Mesenchymal stem cell (in vitro differentiated cells and primary cell): ENCODE results near the gene EXOC3.

ENCODE experiments used
- DNase-seq: peaks from one replicate; pipeline ENCODE4 v3.0.0-alpha.2; 2013
- H2AFZ ChIP-seq: one replicate; pipeline ENCODE4 v1.6.1; 2013; ENCODE audit warnings: low read depth, mild to moderate bottlenecking, control low read depth, inconsistent platforms, low read length, moderate library complexity
- H2AK5ac ChIP-seq: 2 replicates; pipeline ENCODE4 v1.6.1; 2013; ENCODE audit warnings: low read length, moderate library complexity, mild to moderate bottlenecking, inconsistent platforms; ENCODE audit not compliant: severe bottlenecking
- H2BK120ac ChIP-seq: one replicate; pipeline ENCODE4 v1.6.1; 2013; ENCODE audit warnings: low read depth, mild to moderate bottlenecking, inconsistent platforms, low read length, moderate library complexity
- H2BK12ac ChIP-seq, 2 experiments: one replicate each; pipeline ENCODE4 v1.6.1; 2013; ENCODE audit warnings: inconsistent platforms in 2 of 2, low read length in 2 of 2, mild to moderate bottlenecking in 2 of 2, moderate library complexity in 2 of 2, control low read depth in 1 of 2
- H2BK15ac ChIP-seq: one replicate; pipeline ENCODE4 v1.6.1; 2013; ENCODE audit warnings: mild to moderate bottlenecking, low read depth, inconsistent platforms; ENCODE audit not compliant: poor library complexity, severe bottlenecking
- H2BK5ac ChIP-seq: 2 replicates; pipeline ENCODE4 v1.6.1; 2013; ENCODE audit warnings: low read depth, mild to moderate bottlenecking, low read length, control low read depth, inconsistent platforms; ENCODE audit not compliant: poor library complexity, severe bottlenecking
- H3K14ac ChIP-seq, 2 experiments: one replicate each; pipeline ENCODE4 v1.6.1; 2013; ENCODE audit warnings: inconsistent platforms in 2 of 2, low read length in 2 of 2, control low read depth in 1 of 2, mild to moderate bottlenecking in 1 of 2, moderate library complexity in 1 of 2
- H3K18ac ChIP-seq, 2 experiments: one replicate each; pipeline ENCODE4 v1.6.1; 2013; ENCODE audit warnings: inconsistent platforms in 2 of 2, low read length in 2 of 2, control low read depth in 1 of 2, low read depth in 1 of 2, mild to moderate bottlenecking in 1 of 2
- H3K23ac ChIP-seq, 2 experiments: one replicate each; pipeline ENCODE4 v1.6.1; 2013; ENCODE audit warnings: inconsistent platforms in 2 of 2, low read length in 2 of 2, mild to moderate bottlenecking in 2 of 2, moderate library complexity in 2 of 2, control low read depth in 1 of 2
- H3K27ac ChIP-seq: 2 replicates; pipeline ENCODE4 v1.5.1; 2013; ENCODE audit warnings: mild to moderate bottlenecking, moderate library complexity, low read length, control low read depth, inconsistent platforms; ENCODE audit not compliant: poor library complexity, severe bottlenecking
- H3K27me3 ChIP-seq, 2 experiments: 2 replicates each; pipeline versions ENCODE4 v1.6.1 to v1.7.0; 2013; ENCODE audit warnings: low read length in 2 of 2, mild to moderate bottlenecking in 2 of 2, moderate library complexity in 2 of 2, control low read depth in 1 of 2, inconsistent platforms in 1 of 2; ENCODE audit not compliant: control insufficient read depth in 1 of 2, insufficient read depth in 1 of 2
- H3K36me3 ChIP-seq, 2 experiments: 2 replicates each; pipeline versions ENCODE4 v1.6.1 to v1.7.0; 2013; ENCODE audit warnings: low read length in 2 of 2, control low read depth in 1 of 2, inconsistent platforms in 1 of 2, low read depth in 1 of 2, mild to moderate bottlenecking in 1 of 2; ENCODE audit not compliant: insufficient read depth in 2 of 2, control insufficient read depth in 1 of 2
- H3K4ac ChIP-seq, 2 experiments: one replicate each; pipeline ENCODE4 v1.6.1; 2013; ENCODE audit warnings: inconsistent platforms in 2 of 2, low read length in 2 of 2, mild to moderate bottlenecking in 2 of 2, moderate library complexity in 2 of 2, control low read depth in 1 of 2, low read depth in 1 of 2
- H3K4me1 ChIP-seq: 2 replicates; pipeline ENCODE4 v1.6.1; 2013; ENCODE audit warnings: low read depth, low read length, control low read depth; ENCODE audit not compliant: control insufficient read depth, insufficient read depth
- H3K4me2 ChIP-seq: 2 replicates; pipeline ENCODE4 v1.6.1; 2013; ENCODE audit warnings: low read length, mild to moderate bottlenecking, inconsistent platforms; ENCODE audit not compliant: poor library complexity, severe bottlenecking
- H3K4me3 ChIP-seq, 2 experiments: 2 replicates each; pipeline versions ENCODE4 v1.5.1 to v1.7.0; 2013; ENCODE audit warnings: low read length in 2 of 2, mild to moderate bottlenecking in 2 of 2, control low read depth in 1 of 2, low read depth in 1 of 2; ENCODE audit not compliant: insufficient read depth in 1 of 2
- H3K79me1 ChIP-seq: replicated peaks from 2 replicates; pipeline ENCODE4 v1.6.1; 2013; ENCODE audit warnings: mild to moderate bottlenecking, control low read depth, low read length, inconsistent platforms; ENCODE audit not compliant: poor library complexity, severe bottlenecking
- H3K9ac ChIP-seq: 2 replicates; pipeline ENCODE4 v1.7.0; 2013; ENCODE audit warnings: mild to moderate bottlenecking, low read length, moderate library complexity
- H3K9me3 ChIP-seq: 2 replicates; pipeline ENCODE4 v1.7.0; 2013; ENCODE audit warnings: mild to moderate bottlenecking, low read length; ENCODE audit not compliant: control insufficient read depth
- H4K8ac ChIP-seq: one replicate; pipeline ENCODE4 v1.6.1; 2013; ENCODE audit warnings: inconsistent platforms, mild to moderate bottlenecking, low read length, moderate library complexity
- H4K91ac ChIP-seq: one replicate; pipeline ENCODE4 v1.6.1; 2013; ENCODE audit warnings: mild to moderate bottlenecking, low read length, inconsistent platforms
- WGBS: methylation state at CpG from one replicate; pipeline ENCODE4 v1.1.7; 2013; ENCODE audit warnings: mixed read lengths; 5-methylcytosine and 5-hydroxymethylcytosine counted together

EXOC3 gene

GRCh38 chr5:454936-455335, 12.0 kb downstream of the EXOC3 start:
- H2BK5ac ChIP-seq = no peak overlapping the region
- H3K9me3 ChIP-seq = peaks cover 26% of the 10 kb centered on the region
- DNase-seq = no peak
- no peak overlapping the region for H2BK120ac ChIP-seq
- H3K27ac ChIP-seq = no peak overlapping the region
- no peak overlapping the region for H4K91ac ChIP-seq
- no peak overlapping the region for H3K4ac ChIP-seq
- H3K79me1 ChIP-seq = peaks cover 51% of the 10 kb centered on the region
- H2AK5ac ChIP-seq = no peak overlapping the region
- H3K36me3 ChIP-seq = peaks cover 52 to 92% of the 10 kb centered on the region in 2 experiments
- peaks cover 5% of the 10 kb centered on the region for H3K4me1 ChIP-seq
- no peak overlapping the region for H3K4me2 ChIP-seq
- no peak overlapping the region for H2AFZ ChIP-seq
- H3K14ac ChIP-seq = no peak overlapping the region
- H2BK12ac ChIP-seq = no peak overlapping the region
- H4K8ac ChIP-seq = peak overlapping the region; percentile 30
- WGBS = 94% methylated on average over 11 of the region's 11 CpGs
- no peaks in the 10 kb centered on the region for H3K27me3 ChIP-seq
- H2BK15ac ChIP-seq = no peak overlapping the region
- no peak overlapping the region for H3K4me3 ChIP-seq
- H3K18ac ChIP-seq = no peak overlapping the region
- H3K9ac ChIP-seq = no peak overlapping the region
- no peak overlapping the region for H3K23ac ChIP-seq

- H2BK120ac ChIP-seq = no peak overlapping the region
- H3K4me2 ChIP-seq = no peak overlapping the region
- H3K23ac ChIP-seq = no peak overlapping the region
- H2AK5ac ChIP-seq = no peak overlapping the region
- H3K4me1 ChIP-seq = peaks cover 5% of the 10 kb centered on the region
- H2BK12ac ChIP-seq = no peak overlapping the region
- no peak overlapping the region for H3K27ac ChIP-seq
- peaks cover 26% of the 10 kb centered on the region for H3K9me3 ChIP-seq
- DNase-seq = no peak
- 100% methylated on average over 10 of the region's 11 CpGs for WGBS
- H2BK15ac ChIP-seq = no peak overlapping the region
- H3K4me3 ChIP-seq = no peak overlapping the region
- no peak overlapping the region for H2AFZ ChIP-seq
- H3K79me1 ChIP-seq = peaks cover 55% of the 10 kb centered on the region
- peaks cover 58 to 93% of the 10 kb centered on the region in 2 experiments for H3K36me3 ChIP-seq
- no peak overlapping the region for H2BK5ac ChIP-seq
- no peak overlapping the region for H4K8ac ChIP-seq
- no peak overlapping the region for H3K14ac ChIP-seq
- H3K18ac ChIP-seq = no peak overlapping the region
- no peak overlapping the region for H4K91ac ChIP-seq
- no peak overlapping the region for H3K4ac ChIP-seq
- no peak overlapping the region for H3K9ac ChIP-seq
- H3K27me3 ChIP-seq = no peaks in the 10 kb centered on the region
These were observed 12.8 kb downstream of the EXOC3 start for GRCh38 chr5:455806-456205.

GRCh38 chr5:456351-457194, 13.6 kb downstream of the EXOC3 start:
- Histone ChIP-seq H3K36me3 (peaks cover 58 to 90% of the 10 kb centered on the region in 2 experiments), H3K4me1 (peaks cover 5% of the 10 kb centered on the region), H3K27me3 (no peaks in the 10 kb centered on the region), H2AK5ac (no peak overlapping the region), H3K4me2 (no peak overlapping the region), H3K4me3 (no peak overlapping the region), H2BK120ac (no peak overlapping the region), H3K18ac (no peak overlapping the region), H2BK12ac (no peak overlapping the region), H3K9ac (no peak overlapping the region), H4K8ac (no peak overlapping the region), H2BK5ac (no peak overlapping the region), H3K27ac (no peak overlapping the region), H4K91ac (no peak overlapping the region), H2BK15ac (no peak overlapping the region), H3K79me1 (peaks cover 55% of the 10 kb centered on the region), H3K23ac (no peak overlapping the region), H3K14ac (no peak overlapping the region), H3K9me3 (peaks cover 18% of the 10 kb centered on the region), H2AFZ (no peak overlapping the region), H3K4ac (no peak overlapping the region)
- no peak for DNase-seq
- 97% methylated on average over 26 of the region's 28 CpGs for WGBS

- no peak overlapping the region for H3K4ac ChIP-seq
- no peak overlapping the region for H2BK120ac ChIP-seq
- H3K4me3 ChIP-seq = no peak overlapping the region
- DNase-seq = no peak
- H3K23ac ChIP-seq = no peak overlapping the region
- H3K27ac ChIP-seq = no peak overlapping the region
- H3K36me3 ChIP-seq = peaks cover 66 to 90% of the 10 kb centered on the region in 2 experiments
- no peak overlapping the region for H4K91ac ChIP-seq
- H3K9ac ChIP-seq = no peak overlapping the region
- no peak overlapping the region for H2BK15ac ChIP-seq
- H2AFZ ChIP-seq = no peak overlapping the region
- H3K4me1 ChIP-seq = peaks cover 5% of the 10 kb centered on the region
- peaks cover 10% of the 10 kb centered on the region for H3K9me3 ChIP-seq
- H2BK12ac ChIP-seq = no peak overlapping the region
- no peaks in the 10 kb centered on the region for H3K27me3 ChIP-seq
- H3K4me2 ChIP-seq = no peak overlapping the region
- no peak overlapping the region for H2AK5ac ChIP-seq
- no peak overlapping the region for H3K18ac ChIP-seq
- no peak overlapping the region for H2BK5ac ChIP-seq
- WGBS = 97% methylated on average over 19 of the region's 19 CpGs
- H3K79me1 ChIP-seq = peaks cover 59% of the 10 kb centered on the region
- H4K8ac ChIP-seq = no peak overlapping the region
- no peak overlapping the region for H3K14ac ChIP-seq
These were observed 14.4 kb downstream of the EXOC3 start for GRCh38 chr5:457195-457961.
